SU-DHL-6 (cell line): ENCODE measurements around the gene VPS51.

Source experiments
- CTCF ChIP-seq: fragments of 200-600 bp; sonication (generic); IDR thresholded peaks from one replicate; pipeline ENCODE4 v1.5.1; 2017; ENCODE audit warnings: antibody characterized with exemption, mild to moderate bottlenecking, low read length, moderate library complexity; ENCODE audit not compliant: insufficient read depth, poor library complexity, severe bottlenecking
- EZH2phosphoT487 ChIP-seq: fragments of 200-600 bp; sonication (generic), shearing (Covaris generic); conservative IDR thresholded peaks from 2 replicates; pipeline ENCODE4 v1.6.1; 2018; ENCODE audit warnings: mild to moderate bottlenecking, antibody characterized with exemption, low read length, moderate library complexity, mixed read lengths

- no peak for TF ChIP-seq CTCF
- TF ChIP-seq EZH2phosphoT487: no peak
Measured at GRCh38 chr11:65066805-65067291, 29.2 kb upstream of the VPS51 start.
